Inferior parietal cortex (tissue), 1 donor: Measurements from ENCODE around the gene CERCAM.

Source experiments
- DNase-seq: peaks from one replicate; pipeline ENCODE4 v3.0.0-alpha.2; 2016; ENCODE audit errors: extremely low spot score

Gene CERCAM

GRCh38 chr9:128456613-128457061, 36.0 kb downstream of the CERCAM start:
- DNase-seq: peak; percentile 65

GRCh38 chr9:128457207-128457606, 36.5 kb downstream of the CERCAM start:
- no peak for DNase-seq

- DNase-seq: no peak
Measured at GRCh38 chr9:128459011-128459410, 38.4 kb downstream of the CERCAM start.

- DNase-seq: no peak
Measured at GRCh38 chr9:128469070-128469469, 48.4 kb downstream of the CERCAM start.

- no peak for DNase-seq
Measured at GRCh38 chr9:128470560-128470959, 49.9 kb downstream of the CERCAM start.

GRCh38 chr9:128473104-128473503, 52.4 kb downstream of the CERCAM start:
- DNase-seq: no peak

- no peak for DNase-seq
Measured at GRCh38 chr9:128475867-128476266, 55.2 kb downstream of the CERCAM start.

- DNase-seq: no peak
Measured at GRCh38 chr9:128479262-128479661, 58.6 kb downstream of the CERCAM start.

GRCh38 chr9:128481561-128481960, 60.9 kb downstream of the CERCAM start:
- no peak for DNase-seq

- DNase-seq: no peak
Measured at GRCh38 chr9:128482186-128482585, 61.5 kb downstream of the CERCAM start.

GRCh38 chr9:128484686-128485413, 64.2 kb downstream of the CERCAM start:
- DNase-seq: no peak

- DNase-seq: no peak
Measured at GRCh38 chr9:128485414-128485855, 64.8 kb downstream of the CERCAM start.

- no peak for DNase-seq
Measured at GRCh38 chr9:128486201-128486600, 65.5 kb downstream of the CERCAM start.
